HepG2 (cell line): Measurements from ENCODE around the gene THOC1. TPM values are rescaled to one million over a fixed set of nuclear protein-coding genes. Genes with fewer than 3 reads are reported as not detected.

Source experiments
- ELF1 ChIP-seq: sonication (generic); formaldehyde crosslinking; IDR thresholded peaks from 2 replicates; pipeline ENCODE4 v1.4.0; 2020; ENCODE audit warnings: missing genetic modification reagents
- MBNL3 ChIP-seq: fragments of 250-450 bp; sonication (Bioruptor Pico); conservative IDR thresholded peaks from 2 replicates; pipeline ENCODE4 v1.8.0; 2022; ENCODE audit warnings: mild to moderate bottlenecking, inconsistent platforms
- SMARCE1 ChIP-seq: fragments of 450-650 bp; IDR thresholded peaks from 2 replicates; pipeline ENCODE4 v1.6.1; 2017; ENCODE audit warnings: borderline replicate concordance
- SRSF4 ChIP-seq: fragments of 200-400 bp; formaldehyde crosslinking; IDR thresholded peaks from one replicate; pipeline ENCODE4 v1.6.1; 2018; ENCODE audit warnings: mild to moderate bottlenecking, low read depth, low read length, moderate library complexity; ENCODE audit not compliant: poor library complexity, severe bottlenecking
- TEAD3 ChIP-seq: optimal IDR thresholded peaks from 2 replicates; pipeline ENCODE3; 2016; ENCODE audit warnings: borderline replicate concordance
- ZNF350 ChIP-seq: sonication (generic); formaldehyde crosslinking; IDR thresholded peaks from 2 replicates; pipeline ENCODE4 v1.4.0; 2020; ENCODE audit warnings: mild to moderate bottlenecking, low read depth, missing genetic modification reagents, borderline replicate concordance
- ZNF552 ChIP-seq: sonication (generic); formaldehyde crosslinking; IDR thresholded peaks from 2 replicates; pipeline ENCODE4 v1.9.0; 2022; ENCODE audit warnings: missing genetic modification reagents, mild to moderate bottlenecking, borderline replicate concordance
- ZNF572 ChIP-seq: sonication (generic); formaldehyde crosslinking; IDR thresholded peaks from 2 replicates; pipeline ENCODE4 v1.5.1; 2020; ENCODE audit warnings: mild to moderate bottlenecking, missing genetic modification reagents
- ZNF709 ChIP-seq: sonication (generic); formaldehyde crosslinking; IDR thresholded peaks from 2 replicates; pipeline ENCODE4 v1.5.0; 2020; ENCODE audit warnings: mild to moderate bottlenecking, missing genetic modification reagents
- ZNF782 ChIP-seq: sonication (generic); formaldehyde crosslinking; IDR thresholded peaks from 2 replicates; pipeline ENCODE4 v1.4.0; 2020; ENCODE audit warnings: missing genetic modification reagents, mild to moderate bottlenecking, borderline replicate concordance
- ZSCAN9 ChIP-seq: IDR thresholded peaks from 2 replicates; pipeline ENCODE4 v1.6.1; 2016; ENCODE audit warnings: borderline replicate concordance
- polyA plus RNA-seq, 8 experiments: library from polyadenylated mRNA; depleted of rRNA in 3 of 8; stranded (reverse) in 7 of 8; unstranded in 1 of 8; fragments of >200 nt; fragmentation: Illumina TruSeq in 4 of 8; extraction: Trizol in 4 of 8; gene quantifications; 2 replicates each; pipeline versions ENCODE4 v1.2.1 to v1.2.3, GENCODE V29; 2011 to 2016; ENCODE audit warnings: low read depth in 4 of 8, missing spikeins in 1 of 8, mixed read lengths in 1 of 8; ENCODE audit not compliant: insufficient read depth in 1 of 8
- total RNA-seq, 5 experiments: library from RNA; depleted of rRNA; stranded (reverse); fragments of >200 nt; fragmentation: Illumina TruSeq; extraction: Trizol; gene quantifications; 2 replicates each; pipeline ENCODE4 v1.2.3, GENCODE V29; 2016; ENCODE audit warnings: low read depth in 1 of 5
- TF ChIP-seq, protein P1 (sequence below), 2 experiments: sonication (generic) in 1 of 2; formaldehyde crosslinking in 1 of 2; IDR thresholded peaks; 2 replicates each; pipeline versions ENCODE4 v1.4.0 to v1.6.1; 2016 to 2020; ENCODE audit warnings: borderline replicate concordance in 1 of 2, low read depth in 1 of 2, mild to moderate bottlenecking in 1 of 2, missing genetic modification reagents in 1 of 2
- TF ChIP-seq, protein P2 (sequence below): sonication (generic); formaldehyde crosslinking; IDR thresholded peaks from 2 replicates; pipeline ENCODE4 v1.8.0; 2022; ENCODE audit warnings: mild to moderate bottlenecking, missing genetic modification reagents; ENCODE audit not compliant: insufficient replicate concordance
- TF ChIP-seq, protein P3 (sequence below): sonication (generic); formaldehyde crosslinking; IDR thresholded peaks from 2 replicates; pipeline ENCODE4 v1.9.0; 2022; ENCODE audit warnings: low read depth, missing genetic modification reagents
- TF ChIP-seq, protein P4 (sequence below): sonication (generic); formaldehyde crosslinking; IDR thresholded peaks from 2 replicates; pipeline ENCODE4 v1.4.0; 2020; ENCODE audit warnings: missing genetic modification reagents

The THOC1 gene
- total and polyA plus RNA-seq, 2 of the 13 experiments (the other 11 are each of a cell fraction or from before 2014, with no cell fraction given): 40.6 to 56.7 TPM

DNA sequence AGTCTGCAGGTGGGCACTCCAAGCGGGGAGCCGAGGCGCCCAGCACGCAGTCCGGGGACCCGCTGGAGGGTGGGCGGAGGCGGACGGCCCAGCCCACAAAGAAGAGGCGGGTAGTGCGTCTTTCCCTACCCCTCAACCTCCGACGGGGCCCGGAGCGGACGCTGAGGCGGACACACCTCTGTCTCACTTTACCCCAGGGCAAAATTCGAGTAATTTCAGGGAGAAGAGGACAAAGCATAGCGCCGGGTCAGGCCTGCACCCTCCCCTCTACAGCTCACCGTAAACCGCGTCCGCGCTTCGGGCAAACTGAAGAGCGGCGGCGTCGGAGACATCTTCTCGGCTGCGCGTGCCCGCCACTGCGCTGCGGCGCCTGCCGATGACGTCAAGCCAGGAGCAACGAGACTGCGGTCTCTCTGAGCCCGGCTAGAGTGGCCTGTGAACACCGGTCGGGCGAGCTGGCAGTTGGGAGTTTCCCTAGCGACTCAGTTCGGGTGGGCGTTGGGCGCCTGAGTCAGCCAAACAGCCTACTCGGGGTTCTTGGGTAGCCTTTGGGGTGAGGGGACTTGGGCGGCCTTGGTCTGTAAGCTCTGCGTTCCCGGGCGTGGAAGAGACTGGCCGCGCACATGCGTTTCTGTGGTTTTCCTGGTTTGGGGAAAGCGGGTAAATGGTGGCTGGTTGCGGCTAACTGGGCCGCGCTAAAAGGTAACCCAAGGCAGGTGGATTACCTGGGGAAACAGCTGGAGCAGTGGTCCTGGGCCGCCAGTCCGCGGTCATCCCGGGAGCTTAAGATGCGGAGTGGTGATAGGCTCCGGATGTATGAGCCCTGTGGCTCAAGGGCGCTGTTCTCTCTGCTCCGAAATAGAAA is at the start of gene THOC1 (continued):
- TF ChIP-seq, protein P1, sequence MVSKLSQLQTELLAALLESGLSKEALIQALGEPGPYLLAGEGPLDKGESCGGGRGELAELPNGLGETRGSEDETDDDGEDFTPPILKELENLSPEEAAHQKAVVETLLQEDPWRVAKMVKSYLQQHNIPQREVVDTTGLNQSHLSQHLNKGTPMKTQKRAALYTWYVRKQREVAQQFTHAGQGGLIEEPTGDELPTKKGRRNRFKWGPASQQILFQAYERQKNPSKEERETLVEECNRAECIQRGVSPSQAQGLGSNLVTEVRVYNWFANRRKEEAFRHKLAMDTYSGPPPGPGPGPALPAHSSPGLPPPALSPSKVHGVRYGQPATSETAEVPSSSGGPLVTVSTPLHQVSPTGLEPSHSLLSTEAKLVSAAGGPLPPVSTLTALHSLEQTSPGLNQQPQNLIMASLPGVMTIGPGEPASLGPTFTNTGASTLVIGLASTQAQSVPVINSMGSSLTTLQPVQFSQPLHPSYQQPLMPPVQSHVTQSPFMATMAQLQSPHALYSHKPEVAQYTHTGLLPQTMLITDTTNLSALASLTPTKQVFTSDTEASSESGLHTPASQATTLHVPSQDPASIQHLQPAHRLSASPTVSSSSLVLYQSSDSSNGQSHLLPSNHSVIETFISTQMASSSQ (IDR thresholded peaks at IDR 0.05; ENCODE audit: low read depth): no peak; the same call in 1 of the 2 replicates
- TF ChIP-seq, protein P1 (CRISPR knock-in tag; IDR thresholded peaks at IDR 0.05; ENCODE audit: borderline replicate concordance): peak; percentile 82; the same call in 1 of the 2 replicates
- no peak for TF ChIP-seq SMARCE1
- TF ChIP-seq ZSCAN9 (CRISPR knock-in tag): peak; percentile 62
- peak; percentile 64 for TF ChIP-seq TEAD3 (CRISPR knock-in tag)
- TF ChIP-seq ZNF350 (CRISPR knock-in tag): peak; percentile 97
- TF ChIP-seq ZNF552 (CRISPR knock-in tag): 0 out of 2 replicates have a peak, but pooled peaks have one; percentile 72
- peak; percentile 91; the same call in 1 of the 2 replicates for TF ChIP-seq ZNF709 (CRISPR knock-in tag)
- TF ChIP-seq, protein P2, sequence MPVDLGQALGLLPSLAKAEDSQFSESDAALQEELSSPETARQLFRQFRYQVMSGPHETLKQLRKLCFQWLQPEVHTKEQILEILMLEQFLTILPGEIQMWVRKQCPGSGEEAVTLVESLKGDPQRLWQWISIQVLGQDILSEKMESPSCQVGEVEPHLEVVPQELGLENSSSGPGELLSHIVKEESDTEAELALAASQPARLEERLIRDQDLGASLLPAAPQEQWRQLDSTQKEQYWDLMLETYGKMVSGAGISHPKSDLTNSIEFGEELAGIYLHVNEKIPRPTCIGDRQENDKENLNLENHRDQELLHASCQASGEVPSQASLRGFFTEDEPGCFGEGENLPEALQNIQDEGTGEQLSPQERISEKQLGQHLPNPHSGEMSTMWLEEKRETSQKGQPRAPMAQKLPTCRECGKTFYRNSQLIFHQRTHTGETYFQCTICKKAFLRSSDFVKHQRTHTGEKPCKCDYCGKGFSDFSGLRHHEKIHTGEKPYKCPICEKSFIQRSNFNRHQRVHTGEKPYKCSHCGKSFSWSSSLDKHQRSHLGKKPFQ (CRISPR knock-in tag): no peak
- peak; percentile 66; the same call in 1 of the 2 replicates for TF ChIP-seq ZNF572 (CRISPR knock-in tag)
- peak; percentile 53; the same call in 1 of the 2 replicates for TF ChIP-seq ZNF782 (CRISPR knock-in tag)
- TF ChIP-seq SRSF4: no peak
- TF ChIP-seq ELF1 (CRISPR knock-in tag): peak; percentile 66
- TF ChIP-seq, protein P3, sequence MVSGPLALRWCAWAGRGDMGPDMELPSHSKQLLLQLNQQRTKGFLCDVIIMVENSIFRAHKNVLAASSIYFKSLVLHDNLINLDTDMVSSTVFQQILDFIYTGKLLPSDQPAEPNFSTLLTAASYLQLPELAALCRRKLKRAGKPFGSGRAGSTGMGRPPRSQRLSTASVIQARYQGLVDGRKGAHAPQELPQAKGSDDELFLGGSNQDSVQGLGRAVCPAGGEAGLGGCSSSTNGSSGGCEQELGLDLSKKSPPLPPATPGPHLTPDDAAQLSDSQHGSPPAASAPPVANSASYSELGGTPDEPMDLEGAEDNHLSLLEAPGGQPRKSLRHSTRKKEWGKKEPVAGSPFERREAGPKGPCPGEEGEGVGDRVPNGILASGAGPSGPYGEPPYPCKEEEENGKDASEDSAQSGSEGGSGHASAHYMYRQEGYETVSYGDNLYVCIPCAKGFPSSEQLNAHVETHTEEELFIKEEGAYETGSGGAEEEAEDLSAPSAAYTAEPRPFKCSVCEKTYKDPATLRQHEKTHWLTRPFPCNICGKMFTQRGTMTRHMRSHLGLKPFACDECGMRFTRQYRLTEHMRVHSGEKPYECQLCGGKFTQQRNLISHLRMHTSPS (CRISPR knock-in tag): peak; percentile 41; the same call in 1 of the 2 replicates
- TF ChIP-seq, protein P4, sequence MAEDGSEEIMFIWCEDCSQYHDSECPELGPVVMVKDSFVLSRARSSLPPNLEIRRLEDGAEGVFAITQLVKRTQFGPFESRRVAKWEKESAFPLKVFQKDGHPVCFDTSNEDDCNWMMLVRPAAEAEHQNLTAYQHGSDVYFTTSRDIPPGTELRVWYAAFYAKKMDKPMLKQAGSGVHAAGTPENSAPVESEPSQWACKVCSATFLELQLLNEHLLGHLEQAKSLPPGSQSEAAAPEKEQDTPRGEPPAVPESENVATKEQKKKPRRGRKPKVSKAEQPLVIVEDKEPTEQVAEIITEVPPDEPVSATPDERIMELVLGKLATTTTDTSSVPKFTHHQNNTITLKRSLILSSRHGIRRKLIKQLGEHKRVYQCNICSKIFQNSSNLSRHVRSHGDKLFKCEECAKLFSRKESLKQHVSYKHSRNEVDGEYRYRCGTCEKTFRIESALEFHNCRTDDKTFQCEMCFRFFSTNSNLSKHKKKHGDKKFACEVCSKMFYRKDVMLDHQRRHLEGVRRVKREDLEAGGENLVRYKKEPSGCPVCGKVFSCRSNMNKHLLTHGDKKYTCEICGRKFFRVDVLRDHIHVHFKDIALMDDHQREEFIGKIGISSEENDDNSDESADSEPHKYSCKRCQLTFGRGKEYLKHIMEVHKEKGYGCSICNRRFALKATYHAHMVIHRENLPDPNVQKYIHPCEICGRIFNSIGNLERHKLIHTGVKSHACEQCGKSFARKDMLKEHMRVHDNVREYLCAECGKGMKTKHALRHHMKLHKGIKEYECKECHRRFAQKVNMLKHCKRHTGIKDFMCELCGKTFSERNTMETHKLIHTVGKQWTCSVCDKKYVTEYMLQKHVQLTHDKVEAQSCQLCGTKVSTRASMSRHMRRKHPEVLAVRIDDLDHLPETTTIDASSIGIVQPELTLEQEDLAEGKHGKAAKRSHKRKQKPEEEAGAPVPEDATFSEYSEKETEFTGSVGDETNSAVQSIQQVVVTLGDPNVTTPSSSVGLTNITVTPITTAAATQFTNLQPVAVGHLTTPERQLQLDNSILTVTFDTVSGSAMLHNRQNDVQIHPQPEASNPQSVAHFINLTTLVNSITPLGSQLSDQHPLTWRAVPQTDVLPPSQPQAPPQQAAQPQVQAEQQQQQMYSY (CRISPR knock-in tag): no peak
- TF ChIP-seq MBNL3: no peak
